GM12878 (cell line): ENCODE measurements around the gene TNIP2. TPM values are rescaled to one million over a fixed set of nuclear protein-coding genes. Genes with fewer than 3 reads are reported as not detected.

ENCODE experiments used
- ATF7 ChIP-seq: fragments of 450-650 bp; IDR thresholded peaks from 2 replicates; pipeline ENCODE4 v1.6.1; 2016; ENCODE audit warnings: low read depth, mild to moderate bottlenecking
- CREB1 ChIP-seq: IDR thresholded peaks from 2 replicates; pipeline ENCODE4 v1.6.1; 2012; ENCODE audit warnings: low read depth, mild to moderate bottlenecking, inconsistent platforms
- EED ChIP-seq: sonication (generic); IDR thresholded peaks from 2 replicates; pipeline ENCODE4 v1.6.1; 2016; ENCODE audit warnings: antibody characterized with exemption, low read depth
- ETV6 ChIP-seq, 2 experiments: fragments of 450-650 bp in 1 of 2; IDR thresholded peaks in 1 of 2; conservative IDR thresholded peaks in 1 of 2; 2 replicates each; pipeline ENCODE4 v1.6.1; 2014; ENCODE audit warnings: antibody characterized with exemption in 1 of 2, borderline replicate concordance in 1 of 2, low read depth in 1 of 2, mild to moderate bottlenecking in 1 of 2, moderate library complexity in 1 of 2
- HDAC2 ChIP-seq: fragments of 200-600 bp; sonication (generic); IDR thresholded peaks from 2 replicates; pipeline ENCODE4 v1.6.1; 2017
- NFYA ChIP-seq: IDR thresholded peaks from 2 replicates; pipeline ENCODE4 v1.6.1; 2011; ENCODE audit warnings: low read depth, mild to moderate bottlenecking, low read length, improper control_type of control experiment, borderline replicate concordance
- PML ChIP-seq: IDR thresholded peaks from 2 replicates; pipeline ENCODE4 v1.6.1; 2012; ENCODE audit warnings: low read length, inconsistent platforms
- POLR2AphosphoS2 ChIP-seq: IDR thresholded peaks from 2 replicates; pipeline ENCODE4 v1.6.1; 2011; ENCODE audit warnings: low read depth, mild to moderate bottlenecking, low read length, improper control_type of control experiment, moderate library complexity
- ZNF217 ChIP-seq: fragments of 450-650 bp; IDR thresholded peaks from 2 replicates; pipeline ENCODE4 v1.6.1; 2017; ENCODE audit warnings: antibody characterized with exemption, mild to moderate bottlenecking
- polyA plus RNA-seq, 11 experiments: library from polyadenylated mRNA; depleted of rRNA in 4 of 11; unstranded in 6 of 11; stranded (reverse) in 5 of 11; fragments of >200 nt; fragmentation: Nextera tagmentation in 4 of 11; fragmentation: Illumina TruSeq in 1 of 11; extraction: Ambion mirVana in 4 of 11; extraction: Trizol in 1 of 11; gene quantifications; 1 replicate in 1 of 11; 2 replicates in 10 of 11; pipeline versions ENCODE4 v1.2.1 to v1.2.3, GENCODE V29; 2011 to 2016; ENCODE audit warnings: inconsistent platforms in 2 of 11, missing spikeins in 2 of 11, low read depth in 1 of 11
- total RNA-seq, 4 experiments: library from RNA; depleted of rRNA in 3 of 4; stranded (reverse); fragments of >200 nt in 3 of 4; fragmentation: Illumina TruSeq in 1 of 4; extraction: Trizol in 1 of 4; gene quantifications; 2 replicates each; pipeline versions ENCODE4 v1.2.1 to v1.2.3, GENCODE V29; 2013 to 2021
- TF ChIP-seq, protein P1 (sequence below): IDR thresholded peaks from 2 replicates; pipeline ENCODE4 v1.6.1; 2012; ENCODE audit warnings: improper control_type of control experiment, low read depth, low read length; ENCODE audit not compliant: insufficient replicate concordance
- TF ChIP-seq, protein P2 (sequence below): fragments of 450-650 bp; IDR thresholded peaks from 2 replicates; pipeline ENCODE4 v1.6.1; 2018; ENCODE audit warnings: borderline replicate concordance, mild to moderate bottlenecking; ENCODE audit not compliant: partially characterized antibody
- TF ChIP-seq, protein P3 (sequence below): fragments of 450-650 bp; formaldehyde crosslinking; IDR thresholded peaks from 2 replicates; pipeline ENCODE4 v1.4.0; 2020; ENCODE audit warnings: mild to moderate bottlenecking, moderate library complexity

The TNIP2 gene
- total and polyA plus RNA-seq, 10 of the 15 experiments (the other 5 are each of a cell fraction or from before 2014, with no cell fraction given), result 1.4 to 64.9 (median 45.5) TPM

DNA sequence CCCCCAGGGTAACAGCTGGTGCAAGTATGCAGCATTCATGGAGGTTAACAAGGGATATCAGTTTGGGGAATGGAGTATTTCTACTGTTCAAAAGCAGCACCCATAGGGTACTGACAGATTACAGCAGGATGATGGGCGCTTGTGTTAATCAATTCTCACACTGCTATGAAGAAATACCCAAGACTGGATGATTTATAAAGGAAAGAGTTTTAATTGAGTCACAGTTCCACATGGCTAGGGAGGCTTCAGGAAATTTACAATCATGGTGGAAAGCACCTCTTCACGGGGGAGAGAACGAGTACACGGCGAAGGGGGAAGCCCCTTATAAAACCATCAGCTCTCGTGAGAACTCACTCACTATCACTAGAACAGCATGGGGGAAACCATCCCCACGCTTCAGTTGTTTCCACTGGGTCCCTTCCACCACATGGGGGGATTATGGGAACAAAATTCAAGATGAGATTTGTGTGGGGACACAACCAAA lies 64.1 kb downstream of the TNIP2 start (continued):
- TF ChIP-seq, protein P1, sequence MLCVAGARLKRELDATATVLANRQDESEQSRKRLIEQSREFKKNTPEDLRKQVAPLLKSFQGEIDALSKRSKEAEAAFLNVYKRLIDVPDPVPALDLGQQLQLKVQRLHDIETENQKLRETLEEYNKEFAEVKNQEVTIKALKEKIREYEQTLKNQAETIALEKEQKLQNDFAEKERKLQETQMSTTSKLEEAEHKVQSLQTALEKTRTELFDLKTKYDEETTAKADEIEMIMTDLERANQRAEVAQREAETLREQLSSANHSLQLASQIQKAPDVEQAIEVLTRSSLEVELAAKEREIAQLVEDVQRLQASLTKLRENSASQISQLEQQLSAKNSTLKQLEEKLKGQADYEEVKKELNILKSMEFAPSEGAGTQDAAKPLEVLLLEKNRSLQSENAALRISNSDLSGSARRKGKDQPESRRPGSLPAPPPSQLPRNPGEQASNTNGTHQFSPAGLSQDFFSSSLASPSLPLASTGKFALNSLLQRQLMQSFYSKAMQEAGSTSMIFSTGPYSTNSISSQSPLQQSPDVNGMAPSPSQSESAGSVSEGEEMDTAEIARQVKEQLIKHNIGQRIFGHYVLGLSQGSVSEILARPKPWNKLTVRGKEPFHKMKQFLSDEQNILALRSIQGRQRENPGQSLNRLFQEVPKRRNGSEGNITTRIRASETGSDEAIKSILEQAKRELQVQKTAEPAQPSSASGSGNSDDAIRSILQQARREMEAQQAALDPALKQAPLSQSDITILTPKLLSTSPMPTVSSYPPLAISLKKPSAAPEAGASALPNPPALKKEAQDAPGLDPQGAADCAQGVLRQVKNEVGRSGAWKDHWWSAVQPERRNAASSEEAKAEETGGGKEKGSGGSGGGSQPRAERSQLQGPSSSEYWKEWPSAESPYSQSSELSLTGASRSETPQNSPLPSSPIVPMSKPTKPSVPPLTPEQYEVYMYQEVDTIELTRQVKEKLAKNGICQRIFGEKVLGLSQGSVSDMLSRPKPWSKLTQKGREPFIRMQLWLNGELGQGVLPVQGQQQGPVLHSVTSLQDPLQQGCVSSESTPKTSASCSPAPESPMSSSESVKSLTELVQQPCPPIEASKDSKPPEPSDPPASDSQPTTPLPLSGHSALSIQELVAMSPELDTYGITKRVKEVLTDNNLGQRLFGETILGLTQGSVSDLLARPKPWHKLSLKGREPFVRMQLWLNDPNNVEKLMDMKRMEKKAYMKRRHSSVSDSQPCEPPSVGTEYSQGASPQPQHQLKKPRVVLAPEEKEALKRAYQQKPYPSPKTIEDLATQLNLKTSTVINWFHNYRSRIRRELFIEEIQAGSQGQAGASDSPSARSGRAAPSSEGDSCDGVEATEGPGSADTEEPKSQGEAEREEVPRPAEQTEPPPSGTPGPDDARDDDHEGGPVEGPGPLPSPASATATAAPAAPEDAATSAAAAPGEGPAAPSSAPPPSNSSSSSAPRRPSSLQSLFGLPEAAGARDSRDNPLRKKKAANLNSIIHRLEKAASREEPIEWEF, result no peak
- TF ChIP-seq, protein P2, sequence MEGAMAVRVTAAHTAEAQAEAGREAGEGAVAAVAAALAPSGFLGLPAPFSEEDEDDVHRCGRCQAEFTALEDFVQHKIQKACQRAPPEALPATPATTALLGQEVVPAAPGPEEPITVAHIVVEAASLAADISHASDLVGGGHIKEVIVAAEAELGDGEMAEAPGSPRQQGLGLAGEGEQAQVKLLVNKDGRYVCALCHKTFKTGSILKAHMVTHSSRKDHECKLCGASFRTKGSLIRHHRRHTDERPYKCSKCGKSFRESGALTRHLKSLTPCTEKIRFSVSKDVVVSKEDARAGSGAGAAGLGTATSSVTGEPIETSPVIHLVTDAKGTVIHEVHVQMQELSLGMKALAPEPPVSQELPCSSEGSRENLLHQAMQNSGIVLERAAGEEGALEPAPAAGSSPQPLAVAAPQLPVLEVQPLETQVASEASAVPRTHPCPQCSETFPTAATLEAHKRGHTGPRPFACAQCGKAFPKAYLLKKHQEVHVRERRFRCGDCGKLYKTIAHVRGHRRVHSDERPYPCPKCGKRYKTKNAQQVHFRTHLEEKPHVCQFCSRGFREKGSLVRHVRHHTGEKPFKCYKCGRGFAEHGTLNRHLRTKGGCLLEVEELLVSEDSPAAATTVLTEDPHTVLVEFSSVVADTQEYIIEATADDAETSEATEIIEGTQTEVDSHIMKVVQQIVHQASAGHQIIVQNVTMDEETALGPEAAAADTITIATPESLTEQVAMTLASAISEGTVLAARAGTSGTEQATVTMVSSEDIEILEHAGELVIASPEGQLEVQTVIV, result no peak
- TF ChIP-seq HDAC2, result no peak
- no peak for TF ChIP-seq ATF7
- no peak for TF ChIP-seq CREB1
- TF ChIP-seq, protein P3, sequence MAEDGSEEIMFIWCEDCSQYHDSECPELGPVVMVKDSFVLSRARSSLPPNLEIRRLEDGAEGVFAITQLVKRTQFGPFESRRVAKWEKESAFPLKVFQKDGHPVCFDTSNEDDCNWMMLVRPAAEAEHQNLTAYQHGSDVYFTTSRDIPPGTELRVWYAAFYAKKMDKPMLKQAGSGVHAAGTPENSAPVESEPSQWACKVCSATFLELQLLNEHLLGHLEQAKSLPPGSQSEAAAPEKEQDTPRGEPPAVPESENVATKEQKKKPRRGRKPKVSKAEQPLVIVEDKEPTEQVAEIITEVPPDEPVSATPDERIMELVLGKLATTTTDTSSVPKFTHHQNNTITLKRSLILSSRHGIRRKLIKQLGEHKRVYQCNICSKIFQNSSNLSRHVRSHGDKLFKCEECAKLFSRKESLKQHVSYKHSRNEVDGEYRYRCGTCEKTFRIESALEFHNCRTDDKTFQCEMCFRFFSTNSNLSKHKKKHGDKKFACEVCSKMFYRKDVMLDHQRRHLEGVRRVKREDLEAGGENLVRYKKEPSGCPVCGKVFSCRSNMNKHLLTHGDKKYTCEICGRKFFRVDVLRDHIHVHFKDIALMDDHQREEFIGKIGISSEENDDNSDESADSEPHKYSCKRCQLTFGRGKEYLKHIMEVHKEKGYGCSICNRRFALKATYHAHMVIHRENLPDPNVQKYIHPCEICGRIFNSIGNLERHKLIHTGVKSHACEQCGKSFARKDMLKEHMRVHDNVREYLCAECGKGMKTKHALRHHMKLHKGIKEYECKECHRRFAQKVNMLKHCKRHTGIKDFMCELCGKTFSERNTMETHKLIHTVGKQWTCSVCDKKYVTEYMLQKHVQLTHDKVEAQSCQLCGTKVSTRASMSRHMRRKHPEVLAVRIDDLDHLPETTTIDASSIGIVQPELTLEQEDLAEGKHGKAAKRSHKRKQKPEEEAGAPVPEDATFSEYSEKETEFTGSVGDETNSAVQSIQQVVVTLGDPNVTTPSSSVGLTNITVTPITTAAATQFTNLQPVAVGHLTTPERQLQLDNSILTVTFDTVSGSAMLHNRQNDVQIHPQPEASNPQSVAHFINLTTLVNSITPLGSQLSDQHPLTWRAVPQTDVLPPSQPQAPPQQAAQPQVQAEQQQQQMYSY, result no peak
- TF ChIP-seq PML, result no peak
- TF ChIP-seq ETV6 (conservative IDR thresholded peaks at IDR 0.05 in 1 of 2, IDR thresholded peaks at IDR 0.05 in 1 of 2; ENCODE audit: borderline replicate concordance in 1 of 2, low read depth in 1 of 2), result no peak; a peak in 1 of 4 replicates
- no peak for TF ChIP-seq ZNF217
- no peak for TF ChIP-seq POLR2AphosphoS2
- TF ChIP-seq EED, result peak; percentile 51; the same call in 1 of the 2 replicates
- TF ChIP-seq NFYA, result no peak
- TF ChIP-seq, all 136 proteins: peak for 21
